CD4-positive, alpha-beta T cell treated with Interleukin-1 beta for 1 hour (primary cell): ENCODE data around the gene ASB5.

Experiments used
- DNase-seq, 2 donors: peaks; one replicate each; pipeline ENCODE4 v3.0.0-alpha.2; 2020 to 2022

Gene ASB5

DNA sequence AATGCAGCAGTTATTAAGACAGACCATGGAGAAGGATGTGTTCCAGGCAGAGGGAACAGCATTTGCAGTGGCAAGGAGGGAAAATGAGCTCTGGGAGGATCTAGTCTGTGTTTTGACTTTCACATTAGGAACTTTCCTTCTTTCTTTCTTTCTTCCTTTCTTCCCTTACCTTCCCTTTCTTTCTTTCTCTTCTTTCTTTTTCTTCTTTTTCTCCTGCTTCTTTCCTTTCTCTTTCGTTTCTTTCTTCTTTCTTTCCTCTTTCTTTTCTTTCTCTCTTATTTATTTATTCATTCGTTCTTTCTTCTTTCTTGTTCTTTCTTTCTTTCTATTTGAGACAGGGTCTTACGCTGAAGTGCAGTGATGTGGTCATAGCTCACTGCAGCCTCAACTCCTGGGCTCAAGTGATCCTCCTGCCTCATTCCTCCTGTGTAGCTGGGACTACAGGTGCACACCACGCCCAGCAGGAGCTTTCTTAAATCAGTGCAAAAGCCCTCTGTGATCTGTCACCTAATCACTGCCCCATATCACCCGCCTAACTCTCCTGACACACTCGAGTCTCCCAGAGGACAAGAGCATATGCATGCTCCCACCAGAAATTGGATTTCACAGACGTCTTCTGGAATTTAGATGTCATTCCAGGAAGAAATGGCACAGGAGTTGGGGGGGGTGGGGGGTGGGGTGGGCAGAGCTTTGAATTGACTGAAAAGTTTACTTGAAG lies 58.3 kb downstream of the ASB5 start:
- no peak for DNase-seq

DNA sequence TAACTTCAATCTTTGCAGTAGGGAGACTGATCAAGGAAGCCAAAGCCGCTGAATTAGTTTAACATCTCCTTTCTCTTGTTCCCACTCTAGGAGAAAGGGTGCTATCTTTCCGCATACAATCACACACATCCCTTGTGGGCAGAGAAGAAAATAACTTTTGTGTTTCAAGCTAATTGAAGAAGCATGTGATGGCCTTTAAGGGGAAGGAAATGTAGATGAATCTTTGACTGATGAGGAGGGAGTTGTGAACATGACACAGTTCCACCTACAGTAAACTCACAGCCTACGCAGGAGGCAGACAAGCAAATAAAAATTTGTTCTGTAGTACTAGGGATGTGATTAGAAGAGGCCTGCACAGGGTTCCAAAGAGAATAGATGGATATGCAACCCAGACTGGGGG lies 58.9 kb downstream of the ASB5 start:
- DNase-seq: no peak

- DNase-seq: no peak
These were observed 59.5 kb downstream of the ASB5 start for GRCh38 chr4:176209535-176209934.

DNA sequence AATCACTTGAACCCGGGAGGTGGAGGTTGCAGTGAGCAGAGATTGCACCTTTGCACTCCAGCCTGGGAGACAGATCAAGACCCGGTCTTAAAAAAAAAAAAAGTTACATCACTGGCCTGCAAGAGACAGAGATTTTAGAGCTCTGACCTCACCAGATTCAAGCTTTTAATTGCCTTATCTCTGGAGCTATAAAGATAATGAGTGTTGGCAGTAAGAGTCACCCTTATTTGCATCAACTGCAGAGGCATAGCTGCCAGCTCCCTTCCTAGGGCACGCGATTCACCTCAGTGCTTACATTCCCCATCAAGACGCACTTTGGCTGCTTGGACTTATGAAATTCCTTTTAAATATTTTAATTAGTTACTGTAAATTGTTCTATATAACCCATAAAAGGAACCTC lies 61.2 kb downstream of the ASB5 start:
- no peak for DNase-seq

- no peak for DNase-seq
These were observed 63.7 kb downstream of the ASB5 start for GRCh38 chr4:176205299-176205698.

DNA sequence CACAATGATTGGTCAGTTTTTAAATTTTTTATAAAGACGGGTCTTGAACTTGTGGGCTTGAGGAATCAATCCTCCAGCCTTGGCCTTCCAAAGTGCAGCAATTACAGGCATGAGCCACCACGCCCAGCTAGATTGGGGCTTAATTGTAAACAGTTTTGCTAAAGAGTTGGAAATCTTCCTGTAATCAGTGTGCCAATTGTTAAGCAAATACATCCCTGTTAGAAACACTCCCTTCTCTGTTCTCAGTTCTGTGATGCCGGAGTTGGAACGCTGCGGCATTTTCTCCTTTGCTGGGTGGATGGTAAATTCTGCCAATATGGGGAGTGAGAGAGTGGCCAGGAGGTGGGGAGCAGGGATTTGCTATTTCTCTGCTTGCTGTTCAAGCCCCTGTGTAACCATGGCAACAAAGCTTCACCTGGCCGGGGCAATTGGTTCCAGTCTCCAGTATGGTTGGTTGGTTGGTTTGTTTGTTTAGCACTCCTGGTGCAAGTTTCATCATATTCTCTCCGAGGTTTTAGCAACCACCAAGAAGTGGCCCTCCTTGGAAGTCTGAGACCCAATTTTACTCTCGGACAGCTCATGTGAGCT lies 70.6 kb downstream of the ASB5 start:
- DNase-seq: no peak

- DNase-seq: peak; percentile 91 to 93
These were observed 73.6 kb downstream of the ASB5 start, which contains the start of gene SPATA4 for GRCh38 chr4:176195184-176195978. TSS of gene SPATA4 (minus strand) at chr4:176195585. CDS start at chr4:176195562, 23 bp downstream.

- no peak for DNase-seq
These were observed 75.1 kb downstream of the ASB5 start for GRCh38 chr4:176193938-176194337.

DNA sequence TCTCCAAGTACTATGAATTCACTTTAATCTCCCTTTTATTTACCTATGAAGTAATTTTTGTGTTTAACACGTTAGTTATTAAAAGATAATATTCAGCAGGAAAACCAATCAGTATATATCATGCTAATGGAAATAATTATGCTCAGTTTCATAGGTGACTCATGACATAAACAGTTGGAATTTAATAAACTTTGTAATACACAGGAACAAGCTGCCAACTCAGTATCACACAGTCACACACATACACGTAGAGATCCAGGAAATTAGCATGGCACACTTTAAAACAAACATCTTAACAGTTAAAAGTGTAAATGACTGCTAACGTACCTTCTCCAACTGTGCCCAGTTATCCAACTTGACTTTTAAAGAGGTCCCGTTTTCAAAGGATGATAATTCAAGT lies 75.9 kb downstream of the ASB5 start:
- DNase-seq: no peak

- DNase-seq: no peak
These were observed 77.0 kb downstream of the ASB5 start for GRCh38 chr4:176191974-176192373.

- DNase-seq: no peak
These were observed 78.9 kb downstream of the ASB5 start for GRCh38 chr4:176189891-176190795.

DNA sequence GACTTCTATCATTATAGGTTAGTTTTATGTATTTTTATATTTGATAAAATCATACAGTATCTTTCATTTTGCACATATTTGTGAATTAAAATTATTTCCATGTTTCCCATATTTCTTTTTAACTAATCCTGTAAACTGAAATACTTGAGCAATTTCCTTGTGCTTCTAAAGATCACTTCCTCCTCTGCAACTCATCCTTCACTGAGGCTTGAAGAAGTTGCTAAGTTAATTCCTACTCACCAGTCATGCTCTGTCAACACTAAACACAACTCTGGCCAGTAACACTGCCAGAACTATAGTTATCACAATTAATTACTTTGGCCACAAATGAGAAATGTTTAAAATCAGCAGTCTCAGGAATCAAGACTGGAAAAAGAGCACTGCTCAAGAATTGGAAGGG lies 80.4 kb downstream of the ASB5 start:
- DNase-seq: no peak

GRCh38 chr4:176187624-176188023 lies 81.4 kb downstream of the ASB5 start:
- DNase-seq: no peak

GRCh38 chr4:176186671-176187395 lies 82.2 kb downstream of the ASB5 start:
- no peak for DNase-seq

DNA sequence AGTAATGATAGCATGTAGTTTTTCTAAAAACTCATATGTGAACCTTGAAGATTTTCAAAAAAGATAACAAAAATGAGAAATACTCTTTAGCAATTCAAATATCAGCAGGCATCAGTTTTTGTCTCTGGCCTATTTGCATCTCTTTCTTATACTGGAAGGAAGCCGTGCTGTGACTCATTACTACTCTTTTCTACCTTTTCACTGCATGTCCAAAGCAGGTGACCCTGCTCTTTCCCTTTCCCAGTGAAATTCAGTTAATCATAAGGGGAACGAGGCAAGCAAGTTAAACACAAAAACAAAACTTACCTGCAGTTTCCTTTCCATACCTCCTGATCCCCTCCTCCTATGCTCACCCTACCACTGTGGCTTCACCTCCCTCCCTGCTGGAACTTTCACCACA lies 83.0 kb downstream of the ASB5 start:
- DNase-seq: no peak

- no peak for DNase-seq
These were observed 84.0 kb downstream of the ASB5 start for GRCh38 chr4:176185051-176185450.
